ENCODE results near the gene SCN2A.

DNA sequence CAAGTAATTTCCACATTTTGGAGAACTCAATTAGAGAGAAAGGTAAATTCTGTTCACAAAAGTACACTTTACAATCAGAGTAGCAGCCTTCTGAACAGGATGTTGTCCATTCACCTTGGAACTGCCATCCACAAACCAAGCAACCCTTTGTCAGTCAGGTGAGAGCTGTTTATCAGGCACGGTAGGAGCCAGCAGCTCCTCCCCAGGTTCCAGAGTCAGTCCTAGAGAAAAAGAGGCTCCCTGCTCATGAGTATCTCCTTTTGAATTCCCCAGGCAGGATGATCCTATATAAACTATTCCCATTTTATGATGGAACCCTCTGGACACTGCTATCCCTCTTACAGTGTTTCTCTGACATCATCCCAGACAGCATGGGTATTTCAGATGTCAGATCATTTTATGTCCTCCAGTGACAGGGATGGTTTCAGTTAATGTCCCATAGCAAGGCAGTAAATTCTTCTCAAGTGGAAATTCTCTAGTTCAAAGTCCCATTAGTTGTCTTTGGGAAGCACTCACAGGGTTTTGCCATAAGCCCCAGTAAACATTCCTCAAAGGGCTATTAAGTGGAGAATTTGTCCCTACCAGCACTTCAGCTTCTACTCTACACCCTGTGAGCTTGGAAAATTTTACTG, 195.8 kb downstream of the SCN2A start:
- TF ChIP-seq, protein P1, sequence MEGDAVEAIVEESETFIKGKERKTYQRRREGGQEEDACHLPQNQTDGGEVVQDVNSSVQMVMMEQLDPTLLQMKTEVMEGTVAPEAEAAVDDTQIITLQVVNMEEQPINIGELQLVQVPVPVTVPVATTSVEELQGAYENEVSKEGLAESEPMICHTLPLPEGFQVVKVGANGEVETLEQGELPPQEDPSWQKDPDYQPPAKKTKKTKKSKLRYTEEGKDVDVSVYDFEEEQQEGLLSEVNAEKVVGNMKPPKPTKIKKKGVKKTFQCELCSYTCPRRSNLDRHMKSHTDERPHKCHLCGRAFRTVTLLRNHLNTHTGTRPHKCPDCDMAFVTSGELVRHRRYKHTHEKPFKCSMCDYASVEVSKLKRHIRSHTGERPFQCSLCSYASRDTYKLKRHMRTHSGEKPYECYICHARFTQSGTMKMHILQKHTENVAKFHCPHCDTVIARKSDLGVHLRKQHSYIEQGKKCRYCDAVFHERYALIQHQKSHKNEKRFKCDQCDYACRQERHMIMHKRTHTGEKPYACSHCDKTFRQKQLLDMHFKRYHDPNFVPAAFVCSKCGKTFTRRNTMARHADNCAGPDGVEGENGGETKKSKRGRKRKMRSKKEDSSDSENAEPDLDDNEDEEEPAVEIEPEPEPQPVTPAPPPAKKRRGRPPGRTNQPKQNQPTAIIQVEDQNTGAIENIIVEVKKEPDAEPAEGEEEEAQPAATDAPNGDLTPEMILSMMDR (IDR thresholded peaks at IDR 0.05; ENCODE audit: low read depth, low read length) = no peak
- TF ChIP-seq EZH2phosphoT487 (IDR thresholded peaks at IDR 0.05; ENCODE audit: low read depth) = no peak

Data from OCI-LY3 (cell line).